ES-I3 (cell line): ENCODE results near the gene ASPG.

Experiments used
- H3K36me3 ChIP-seq: 2 replicates; pipeline ENCODE4 v1.6.1; 2013; ENCODE audit warnings: mild to moderate bottlenecking, low read length, control low read depth, moderate library complexity; ENCODE audit not compliant: insufficient read depth
- H3K4me1 ChIP-seq: 2 replicates; pipeline ENCODE4 v1.6.1; 2013; ENCODE audit warnings: mild to moderate bottlenecking, control low read depth, low read length; ENCODE audit not compliant: insufficient read depth
- H3K9ac ChIP-seq: 2 replicates; pipeline ENCODE4 v1.6.1; 2013; ENCODE audit warnings: low read depth, mild to moderate bottlenecking, low read length, moderate library complexity
- H3K9me3 ChIP-seq: 2 replicates; pipeline ENCODE4 v1.6.1; 2013; ENCODE audit warnings: mild to moderate bottlenecking, low read length, moderate library complexity; ENCODE audit not compliant: control insufficient read depth, insufficient read depth

The ASPG gene

GRCh38 chr14:104094056-104094708, 8.7 kb downstream of the ASPG start:
- Histone ChIP-seq H3K4me1 (peaks cover 5% of the 10 kb centered on the region; the same call in 1 of the 2 replicates), H3K36me3 (no peaks in the 10 kb centered on the region), H3K9me3 (no peaks in the 10 kb centered on the region), H3K9ac (no peak overlapping the region)

- no peak overlapping the region for H3K9ac ChIP-seq
- no peaks in the 10 kb centered on the region for H3K9me3 ChIP-seq
- no peaks in the 10 kb centered on the region for H3K36me3 ChIP-seq
- H3K4me1 ChIP-seq: peaks cover 5% of the 10 kb centered on the region; the same call in 1 of the 2 replicates
Measured at GRCh38 chr14:104094709-104095425, 9.4 kb downstream of the ASPG start.

- no peaks in the 10 kb centered on the region for H3K9me3 ChIP-seq
- no peaks in the 10 kb centered on the region for H3K36me3 ChIP-seq
- H3K9ac ChIP-seq: no peak overlapping the region
- peaks cover 5% of the 10 kb centered on the region; the same call in 1 of the 2 replicates for H3K4me1 ChIP-seq
Measured at GRCh38 chr14:104095426-104096310, 10.2 kb downstream of the ASPG start.

- H3K4me1 ChIP-seq: peaks cover 5% of the 10 kb centered on the region; the same call in 1 of the 2 replicates
- H3K9ac ChIP-seq: no peak overlapping the region
- no peaks in the 10 kb centered on the region for H3K9me3 ChIP-seq
- no peaks in the 10 kb centered on the region for H3K36me3 ChIP-seq
Measured at GRCh38 chr14:104096318-104096717, 10.8 kb downstream of the ASPG start.

- H3K9ac ChIP-seq: no peak overlapping the region
- peaks cover 5% of the 10 kb centered on the region; the same call in 1 of the 2 replicates for H3K4me1 ChIP-seq
- H3K36me3 ChIP-seq: no peaks in the 10 kb centered on the region
- no peaks in the 10 kb centered on the region for H3K9me3 ChIP-seq
Measured at GRCh38 chr14:104096751-104097700, 11.5 kb downstream of the ASPG start.

- no peak overlapping the region for H3K9ac ChIP-seq
- H3K36me3 ChIP-seq: no peaks in the 10 kb centered on the region
- peaks cover 5% of the 10 kb centered on the region; the same call in 1 of the 2 replicates for H3K4me1 ChIP-seq
- H3K9me3 ChIP-seq: no peaks in the 10 kb centered on the region
Measured at GRCh38 chr14:104098272-104099095, 13.0 kb downstream of the ASPG start.

GRCh38 chr14:104099096-104100041, 13.9 kb downstream of the ASPG start:
- Histone ChIP-seq H3K9ac (no peak overlapping the region), H3K4me1 (peaks cover 2% of the 10 kb centered on the region; the same call in 1 of the 2 replicates), H3K36me3 (no peaks in the 10 kb centered on the region), H3K9me3 (no peaks in the 10 kb centered on the region)

GRCh38 chr14:104100171-104101085, 14.9 kb downstream of the ASPG start:
- Histone ChIP-seq H3K36me3 (no peaks in the 10 kb centered on the region), H3K4me1 (no peaks in the 10 kb centered on the region), H3K9me3 (no peaks in the 10 kb centered on the region), H3K9ac (no peak overlapping the region)

GRCh38 chr14:104101086-104101621, 15.7 kb downstream of the ASPG start:
- H3K9ac ChIP-seq: no peak overlapping the region
- H3K9me3 ChIP-seq: no peaks in the 10 kb centered on the region
- H3K36me3 ChIP-seq: no peaks in the 10 kb centered on the region
- H3K4me1 ChIP-seq: no peaks in the 10 kb centered on the region

- Histone ChIP-seq H3K9me3 (no peaks in the 10 kb centered on the region), H3K9ac (no peak overlapping the region), H3K4me1 (no peaks in the 10 kb centered on the region), H3K36me3 (no peaks in the 10 kb centered on the region)
Measured at GRCh38 chr14:104101651-104102281, 16.3 kb downstream of the ASPG start.
